Trophoblast cell (in vitro differentiated cells and primary cell): ENCODE data around the gene POLR3E.

Source experiments
- DNase-seq, 2 donors: peaks; one replicate each; pipeline ENCODE4 v3.0.0-alpha.2; 2016
- H2AFZ ChIP-seq: 2 replicates; pipeline ENCODE4 v1.6.1; 2013; ENCODE audit warnings: low read length, moderate library complexity, mild to moderate bottlenecking; ENCODE audit not compliant: insufficient read depth, poor library complexity
- H2AK5ac ChIP-seq: 2 replicates; pipeline ENCODE4 v1.6.1; 2013; ENCODE audit warnings: mild to moderate bottlenecking, low read length
- H2BK120ac ChIP-seq: 2 replicates; pipeline ENCODE4 v1.6.1; 2013; ENCODE audit warnings: low read length, mild to moderate bottlenecking, moderate library complexity; ENCODE audit not compliant: insufficient read depth, poor library complexity
- H2BK12ac ChIP-seq: 2 replicates; pipeline ENCODE4 v1.6.1; 2013; ENCODE audit warnings: mild to moderate bottlenecking, low read length, moderate library complexity
- H2BK5ac ChIP-seq: 2 replicates; pipeline ENCODE4 v1.6.1; 2013; ENCODE audit warnings: low read length, low read depth, moderate library complexity, mild to moderate bottlenecking; ENCODE audit not compliant: poor library complexity
- H3K14ac ChIP-seq: 2 replicates; pipeline ENCODE4 v1.6.1; 2013; ENCODE audit warnings: mild to moderate bottlenecking, low read length
- H3K18ac ChIP-seq: 2 replicates; pipeline ENCODE4 v1.6.1; 2013; ENCODE audit warnings: mild to moderate bottlenecking, low read length
- H3K23ac ChIP-seq: 2 replicates; pipeline ENCODE4 v1.6.1; 2013; ENCODE audit warnings: low read length
- H3K27ac ChIP-seq: 2 replicates; pipeline ENCODE4 v1.5.1; 2013; ENCODE audit warnings: low read depth, mild to moderate bottlenecking, inconsistent platforms, low read length, moderate library complexity
- H3K27me3 ChIP-seq: 2 replicates; pipeline ENCODE4 v1.6.1; 2013; ENCODE audit warnings: inconsistent platforms, mild to moderate bottlenecking, low read length, moderate library complexity; ENCODE audit not compliant: insufficient read depth
- H3K36me3 ChIP-seq, 2 experiments: 1 replicate in 1 of 2; 2 replicates in 1 of 2; pipeline ENCODE4 v1.6.1; 2013; ENCODE audit warnings: low read length in 2 of 2, mild to moderate bottlenecking in 2 of 2, moderate library complexity in 1 of 2; ENCODE audit not compliant: insufficient read depth in 2 of 2, control insufficient read depth in 1 of 2
- H3K4ac ChIP-seq: 2 replicates; pipeline ENCODE4 v1.6.1; 2013; ENCODE audit warnings: low read depth, mild to moderate bottlenecking, low read length, moderate library complexity
- H3K4me1 ChIP-seq, 2 experiments: 1 replicate in 1 of 2; 2 replicates in 1 of 2; pipeline ENCODE4 v1.6.1; 2013; ENCODE audit warnings: low read length in 2 of 2, mild to moderate bottlenecking in 2 of 2, moderate library complexity in 1 of 2; ENCODE audit not compliant: insufficient read depth in 2 of 2, control insufficient read depth in 1 of 2
- H3K4me2 ChIP-seq: 2 replicates; pipeline ENCODE4 v1.6.1; 2013; ENCODE audit warnings: inconsistent platforms, mild to moderate bottlenecking, low read length, moderate library complexity
- H3K4me3 ChIP-seq: 2 replicates; pipeline ENCODE4 v1.5.1; 2013; ENCODE audit warnings: mild to moderate bottlenecking, low read depth, low read length, inconsistent platforms
- H3K79me1 ChIP-seq: one replicate; pipeline ENCODE4 v1.6.1; 2013; ENCODE audit warnings: low read length
- H3K79me2 ChIP-seq: 2 replicates; pipeline ENCODE4 v1.6.1; 2013; ENCODE audit warnings: low read length, mild to moderate bottlenecking; ENCODE audit not compliant: control insufficient read depth, insufficient read depth, poor library complexity
- H3K9ac ChIP-seq: 2 replicates; pipeline ENCODE4 v1.6.1; 2013; ENCODE audit warnings: mild to moderate bottlenecking, low read length
- H3K9me3 ChIP-seq: 2 replicates; pipeline ENCODE4 v1.6.1; 2013; ENCODE audit warnings: low read depth, mild to moderate bottlenecking, control low read depth, inconsistent platforms, low read length; ENCODE audit not compliant: insufficient read depth
- H4K12ac ChIP-seq: 2 replicates; pipeline ENCODE4 v1.6.1; 2013; ENCODE audit warnings: low read depth, mild to moderate bottlenecking, low read length, moderate library complexity
- H4K8ac ChIP-seq: 2 replicates; pipeline ENCODE4 v1.6.1; 2013; ENCODE audit warnings: low read depth, mild to moderate bottlenecking, low read length, moderate library complexity
- H4K91ac ChIP-seq: one replicate; pipeline ENCODE4 v1.6.1; 2013; ENCODE audit warnings: low read depth, mild to moderate bottlenecking, low read length, moderate library complexity
- WGBS: extraction: QIAGEN DNeasy Blood & Tissue Kit; methylation state at CpG from one replicate; pipeline ENCODE4 v1.1.7; 2013; ENCODE audit warnings: missing lambda C conversion rate; ENCODE audit not compliant: insufficient read length, insufficient coverage; ENCODE audit errors: extremely low coverage; 5-methylcytosine and 5-hydroxymethylcytosine counted together

POLR3E gene

GRCh38 chr16:22270525-22270924 lies 26.7 kb upstream of the POLR3E start:
- H3K4me3 ChIP-seq = no peak overlapping the region
- H2BK5ac ChIP-seq = no peak overlapping the region
- no peak for DNase-seq
- H3K14ac ChIP-seq = no peak overlapping the region
- H3K79me2 ChIP-seq = no peaks in the 10 kb centered on the region
- H2BK12ac ChIP-seq = no peak overlapping the region
- H3K23ac ChIP-seq = no peak overlapping the region
- H3K18ac ChIP-seq = no peak overlapping the region
- H3K27me3 ChIP-seq = no peaks in the 10 kb centered on the region
- no peak overlapping the region for H4K91ac ChIP-seq
- no peak overlapping the region for H2BK120ac ChIP-seq
- H3K9ac ChIP-seq = no peak overlapping the region
- H3K4me1 ChIP-seq = no peaks in the 10 kb centered on the region
- H3K27ac ChIP-seq = no peak overlapping the region
- H2AFZ ChIP-seq = no peak overlapping the region
- H3K79me1 ChIP-seq = no peaks in the 10 kb centered on the region
- H3K4me2 ChIP-seq = no peak overlapping the region
- peaks cover 13 to 16% of the 10 kb centered on the region in 2 experiments for H3K36me3 ChIP-seq
- no peak overlapping the region for H2AK5ac ChIP-seq
- H3K9me3 ChIP-seq = no peaks in the 10 kb centered on the region
- H4K12ac ChIP-seq = no peak overlapping the region
- H3K4ac ChIP-seq = no peak overlapping the region
- no CpG with 5 or more reads among the region's 3 CpGs for WGBS
- no peak overlapping the region for H4K8ac ChIP-seq

- no peak overlapping the region for H3K14ac ChIP-seq
- H2BK5ac ChIP-seq = no peak overlapping the region
- no peak overlapping the region for H4K12ac ChIP-seq
- no peak overlapping the region for H2BK12ac ChIP-seq
- no peak overlapping the region for H3K4me3 ChIP-seq
- no peak overlapping the region for H4K8ac ChIP-seq
- no peak for DNase-seq
- no peaks in the 10 kb centered on the region for H3K79me2 ChIP-seq
- H3K79me1 ChIP-seq = no peaks in the 10 kb centered on the region
- H3K4me1 ChIP-seq = no peaks in the 10 kb centered on the region
- no peak overlapping the region for H3K4ac ChIP-seq
- H2AK5ac ChIP-seq = no peak overlapping the region
- no peak overlapping the region for H3K18ac ChIP-seq
- H3K27ac ChIP-seq = no peak overlapping the region
- no peaks in the 10 kb centered on the region for H3K9me3 ChIP-seq
- no peak overlapping the region for H3K9ac ChIP-seq
- WGBS = no CpG with 5 or more reads among the region's 8 CpGs
- H3K4me2 ChIP-seq = no peak overlapping the region
- no peak overlapping the region for H2BK120ac ChIP-seq
- no peak overlapping the region for H4K91ac ChIP-seq
- H3K23ac ChIP-seq = no peak overlapping the region
- H2AFZ ChIP-seq = no peak overlapping the region
- H3K27me3 ChIP-seq = no peaks in the 10 kb centered on the region
- peaks cover 2 to 4% of the 10 kb centered on the region in 2 experiments for H3K36me3 ChIP-seq
Observed at GRCh38 chr16:22272870-22273650, 24.1 kb upstream of the POLR3E start.

GRCh38 chr16:22274916-22275315 lies 22.3 kb upstream of the POLR3E start:
- H2BK12ac ChIP-seq = no peak overlapping the region
- no peaks in the 10 kb centered on the region for H3K9me3 ChIP-seq
- no peak overlapping the region for H4K12ac ChIP-seq
- H3K18ac ChIP-seq = no peak overlapping the region
- no peak overlapping the region for H4K8ac ChIP-seq
- no peaks in the 10 kb centered on the region for H3K79me2 ChIP-seq
- H2BK120ac ChIP-seq = no peak overlapping the region
- H3K14ac ChIP-seq = no peak overlapping the region
- H3K4ac ChIP-seq = no peak overlapping the region
- WGBS = no CpG with 5 or more reads among the region's 1 CpG
- H2BK5ac ChIP-seq = no peak overlapping the region
- H4K91ac ChIP-seq = no peak overlapping the region
- no peak for DNase-seq
- H3K4me3 ChIP-seq = no peak overlapping the region
- H2AFZ ChIP-seq = no peak overlapping the region
- peaks cover 5 to 6% of the 10 kb centered on the region in 2 experiments for H3K36me3 ChIP-seq
- no peak overlapping the region for H2AK5ac ChIP-seq
- no peaks in the 10 kb centered on the region for H3K79me1 ChIP-seq
- no peaks in the 10 kb centered on the region for H3K4me1 ChIP-seq
- no peak overlapping the region for H3K9ac ChIP-seq
- no peak overlapping the region for H3K4me2 ChIP-seq
- no peak overlapping the region for H3K23ac ChIP-seq
- H3K27ac ChIP-seq = no peak overlapping the region
- no peaks in the 10 kb centered on the region for H3K27me3 ChIP-seq

GRCh38 chr16:22278441-22279230 lies 18.6 kb upstream of the POLR3E start:
- no peak overlapping the region for H2AK5ac ChIP-seq

More at GRCh38 chr16:22278441-22279230, 18.6 kb upstream of the POLR3E start:
- H3K4me3 ChIP-seq = no peak overlapping the region
- no peak for DNase-seq
- H3K4me1 ChIP-seq = no peaks in the 10 kb centered on the region
- H3K36me3 ChIP-seq = peaks cover 6 to 10% of the 10 kb centered on the region in 2 experiments
- no peak overlapping the region for H3K4ac ChIP-seq
- no peak overlapping the region for H4K12ac ChIP-seq
- no peak overlapping the region for H4K8ac ChIP-seq
- WGBS = no CpG with 5 or more reads among the region's 16 CpGs
- H3K23ac ChIP-seq = no peak overlapping the region
- H3K9me3 ChIP-seq = no peaks in the 10 kb centered on the region
- no peaks in the 10 kb centered on the region for H3K79me2 ChIP-seq
- no peak overlapping the region for H3K9ac ChIP-seq
- no peak overlapping the region for H3K18ac ChIP-seq
- H2BK12ac ChIP-seq = no peak overlapping the region
- H3K27ac ChIP-seq = no peak overlapping the region
- H3K4me2 ChIP-seq = no peak overlapping the region
- no peak overlapping the region for H2BK5ac ChIP-seq
- H3K79me1 ChIP-seq = no peaks in the 10 kb centered on the region
- H3K27me3 ChIP-seq = no peaks in the 10 kb centered on the region
- H2AFZ ChIP-seq = no peak overlapping the region
- no peak overlapping the region for H3K14ac ChIP-seq
- no peak overlapping the region for H2BK120ac ChIP-seq
- H4K91ac ChIP-seq = no peak overlapping the region
